PFSK-1 (cell line): ENCODE data around the gene PDE4B.

Experiments
- FOXP2 ChIP-seq: optimal IDR thresholded peaks from 2 replicates; pipeline ENCODE3; 2011; ENCODE audit warnings: borderline replicate concordance, control low read depth, inconsistent platforms; ENCODE audit not compliant: insufficient read depth; ENCODE audit errors: extremely low read length, extremely low read depth
- POLR2AphosphoS5 ChIP-seq: IDR thresholded peaks from 2 replicates; pipeline ENCODE4 v1.6.1; 2012; ENCODE audit warnings: low read depth, mild to moderate bottlenecking, control low read depth, low read length, moderate library complexity
- REST ChIP-seq, 2 experiments: IDR thresholded peaks; 2 replicates each; pipeline versions ENCODE4 v1.6.1 to v1.8.0; 2011 to 2012; ENCODE audit warnings: low read depth in 2 of 2, low read length in 2 of 2, control low read depth in 1 of 2, inconsistent platforms in 1 of 2, mild to moderate bottlenecking in 1 of 2, moderate library complexity in 1 of 2; ENCODE audit not compliant: insufficient read depth in 1 of 2
- SIN3A ChIP-seq: IDR thresholded peaks from 2 replicates; pipeline ENCODE4 v1.6.1; 2012; ENCODE audit warnings: mild to moderate bottlenecking, low read length, moderate library complexity, borderline replicate concordance; ENCODE audit not compliant: insufficient read depth
- TAF1 ChIP-seq: IDR thresholded peaks from 2 replicates; pipeline ENCODE4 v1.6.1; 2012; ENCODE audit warnings: low read length, control low read depth, borderline replicate concordance; ENCODE audit not compliant: insufficient read depth

DNA sequence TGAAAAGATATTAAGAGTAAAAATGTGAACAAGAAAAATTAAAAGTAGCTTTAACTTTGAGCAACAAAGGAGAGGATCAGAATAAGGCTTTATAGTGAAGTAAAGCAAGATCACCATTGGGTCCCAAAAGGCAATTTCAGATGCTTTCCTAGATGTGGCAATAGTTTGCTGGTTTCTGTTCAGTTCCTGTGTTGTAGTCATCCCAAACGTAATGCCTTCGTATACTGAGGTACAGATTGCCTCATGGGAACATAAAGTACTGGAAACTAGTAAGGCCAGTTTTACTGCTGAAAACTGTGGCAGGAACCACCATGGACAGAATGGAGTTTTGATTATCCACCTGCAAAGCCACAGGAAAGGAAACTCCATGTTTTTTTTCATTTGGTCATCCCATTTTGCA, 457.8 kb downstream of the PDE4B start:
- TF ChIP-seq POLR2AphosphoS5 = no peak
- no peak for TF ChIP-seq TAF1
- TF ChIP-seq REST (IDR thresholded peaks at IDR 0.05; ENCODE audit: insufficient read depth in 1 of 2, low read depth in 2 of 2, low read length in 2 of 2) = no peak
- no peak for TF ChIP-seq SIN3A
- TF ChIP-seq FOXP2 = no peak
